ENCODE data around the gene NOL9. TPM values are rescaled to one million over a fixed set of nuclear protein-coding genes. Genes with fewer than 3 reads are reported as not detected.
"Not testable (repeated sequence)": the region's sequence is repeated elsewhere in the genome, so short reads cannot be mapped to it uniquely, and the experiment has no call there.

The NOL9 gene
- total RNA-seq, 4 donors from 2014 or later, result 4.7 to 44.8 (median 23.7) TPM

- H3K4me1 ChIP-seq, result peaks cover 0 to 5% of the 10 kb centered on the region in 2 donors
- intact Hi-C loops (cut with DNase I; ENCODE audit: low total_unique reads), result loop anchor here (10.0 kb wide), 1 partner anchor 148 kb away; no protein-coding TSS in a partner anchor
- H3K36me3 ChIP-seq, result no peaks in the 10 kb centered on the region
- H3K27me3 ChIP-seq, result no peaks in the 10 kb centered on the region
- no peak for DNase-seq
- peak overlapping the region; percentile 44 to 50 for H3K4me3 ChIP-seq
- no peaks in the 10 kb centered on the region for H3K9me3 ChIP-seq
- TF ChIP-seq POLR2A (IDR thresholded peaks at IDR 0.05) (no peak), CTCF (IDR thresholded peaks at IDR 0.05) (no peak)
- peak overlapping the region; percentile 20 to 49 for H3K27ac ChIP-seq
Observed at GRCh38 chr1:6496890-6497214, 57.5 kb downstream of the NOL9 start.

- H3K36me3 ChIP-seq, result no peaks in the 10 kb centered on the region
- no peak for DNase-seq
- H3K9me3 ChIP-seq, result no peaks in the 10 kb centered on the region
- TF ChIP-seq POLR2A (IDR thresholded peaks at IDR 0.05) (no peak), CTCF (IDR thresholded peaks at IDR 0.05) (no peak)
- H3K27ac ChIP-seq, result no peak overlapping the region
- peak overlapping the region; percentile 44 to 50 for H3K4me3 ChIP-seq
- intact Hi-C loops (cut with DNase I; ENCODE audit: low total_unique reads), result loop anchor here (10.0 kb wide), 1 partner anchor 148 kb away; no protein-coding TSS in a partner anchor
- H3K27me3 ChIP-seq, result no peaks in the 10 kb centered on the region
- peaks cover 0 to 5% of the 10 kb centered on the region in 2 donors for H3K4me1 ChIP-seq
Observed at GRCh38 chr1:6496365-6496721, 58.0 kb downstream of the NOL9 start.

- Histone ChIP-seq H3K4me1 (peaks cover 0 to 5% of the 10 kb centered on the region in 2 donors), H3K27ac (no peak overlapping the region), H3K4me3 (no peak overlapping the region), H3K27me3 (no peaks in the 10 kb centered on the region), H3K36me3 (no peaks in the 10 kb centered on the region), H3K9me3 (no peaks in the 10 kb centered on the region)
- DNase-seq, result no peak
- no peak for TF ChIP-seq POLR2A (IDR thresholded peaks at IDR 0.05)
- TF ChIP-seq CTCF (IDR thresholded peaks at IDR 0.05), result no peak
- intact Hi-C loops (cut with DNase I; ENCODE audit: low total_unique reads), result loop anchor here (10.0 kb wide), 1 partner anchor 149 kb away; no protein-coding TSS in a partner anchor
Observed at GRCh38 chr1:6495540-6496364, 58.6 kb downstream of the NOL9 start.

GRCh38 chr1:6495041-6495441, 59.3 kb downstream of the NOL9 start:
- Histone ChIP-seq H3K4me3 (no peak overlapping the region), H3K27me3 (no peaks in the 10 kb centered on the region), H3K9me3 (no peaks in the 10 kb centered on the region), H3K4me1 (peaks cover 0 to 7% of the 10 kb centered on the region in 2 donors), H3K27ac (no peak overlapping the region), H3K36me3 (no peaks in the 10 kb centered on the region)
- intact Hi-C loops (cut with DNase I; ENCODE audit: low total_unique reads), result loop anchor here (10.0 kb wide), 1 partner anchor 150 kb away; no protein-coding TSS in a partner anchor
- no peak for DNase-seq
- TF ChIP-seq CTCF (IDR thresholded peaks at IDR 0.05) (no peak), POLR2A (IDR thresholded peaks at IDR 0.05) (no peak)

- TF ChIP-seq CTCF (IDR thresholded peaks at IDR 0.05), result no peak
- TF ChIP-seq POLR2A (IDR thresholded peaks at IDR 0.05), result no peak
- intact Hi-C loops (cut with DNase I; ENCODE audit: low total_unique reads), result loop anchor here (10.0 kb wide), 1 partner anchor 150 kb away; no protein-coding TSS in a partner anchor
- Histone ChIP-seq H3K27me3 (no peaks in the 10 kb centered on the region), H3K27ac (no peak overlapping the region), H3K9me3 (no peaks in the 10 kb centered on the region), H3K36me3 (no peaks in the 10 kb centered on the region), H3K4me1 (peaks cover 0 to 10% of the 10 kb centered on the region in 2 donors), H3K4me3 (no peak overlapping the region)
- DNase-seq, result no peak
Observed at GRCh38 chr1:6494627-6495026, 59.7 kb downstream of the NOL9 start.

- H3K4me3 ChIP-seq, H3K36me3 ChIP-seq, DNase-seq, H3K27me3 ChIP-seq, H3K27ac ChIP-seq, H3K4me1 ChIP-seq, H3K9me3 ChIP-seq: not testable (repeated sequence)
- intact Hi-C loops (cut with DNase I; ENCODE audit: low total_unique reads), result loop anchor here (10.0 kb wide), 1 partner anchor 151 kb away; no protein-coding TSS in a partner anchor
Observed at GRCh38 chr1:6493834-6494223, 60.5 kb downstream of the NOL9 start.
